ENCODE measurements around the gene CDH23.

CDH23 gene

GRCh38 chr10:71831646-71832552 lies 435.2 kb downstream of the CDH23 start:
- DNase-seq: no peak

GRCh38 chr10:71832967-71833366 lies 436.2 kb downstream of the CDH23 start:
- DNase-seq: no peak

- no peak for DNase-seq
Observed at GRCh38 chr10:71833451-71834342, 437.0 kb downstream of the CDH23 start.

- no peak for DNase-seq
Observed at GRCh38 chr10:71834343-71834674, 437.6 kb downstream of the CDH23 start.

GRCh38 chr10:71835671-71836595 lies 439.2 kb downstream of the CDH23 start:
- DNase-seq: peak; percentile 75

GRCh38 chr10:71836596-71836974 lies 439.9 kb downstream of the CDH23 start:
- no peak for DNase-seq

GRCh38 chr10:71837098-71837827 lies 440.5 kb downstream of the CDH23 start:
- DNase-seq: no peak

- no peak for DNase-seq
Observed at GRCh38 chr10:71838264-71839211, 441.8 kb downstream of the CDH23 start.

GRCh38 chr10:71840177-71840957 lies 443.6 kb downstream of the CDH23 start:
- peak; percentile 66 for DNase-seq

GRCh38 chr10:71840958-71841335 lies 444.2 kb downstream of the CDH23 start:
- DNase-seq: no peak

- DNase-seq: no peak
Observed at GRCh38 chr10:71842422-71842821, 445.7 kb downstream of the CDH23 start.

GRCh38 chr10:71842856-71843686 lies 446.4 kb downstream of the CDH23 start:
- DNase-seq: no peak

- no peak for DNase-seq
Observed at GRCh38 chr10:71844084-71844483, 447.4 kb downstream of the CDH23 start.

GRCh38 chr10:71844695-71845094 lies 448.0 kb downstream of the CDH23 start:
- no peak for DNase-seq

GRCh38 chr10:71845410-71846405 lies 449.0 kb downstream of the CDH23 start:
- no peak for DNase-seq

GRCh38 chr10:71846816-71847215 lies 450.1 kb downstream of the CDH23 start:
- DNase-seq: no peak

- DNase-seq: no peak
Observed at GRCh38 chr10:71847418-71847817, 450.7 kb downstream of the CDH23 start.

Data from NCI-H1436 treated with DMSO at 0.1 percent for 48 hours (cell line).